ENCODE results near the gene PTPN9.
"Not testable (repeated sequence)": the region's sequence is repeated elsewhere in the genome, so short reads cannot be mapped to it uniquely, and the experiment has no call there.

The PTPN9 gene

GRCh38 chr15:75479670-75480069 lies 99.4 kb downstream of the PTPN9 start:
- Histone ChIP-seq H3K9ac (no peak overlapping the region), H4K20me1 (ENCODE audit: insufficient read depth) (no peaks in the 10 kb centered on the region), H3K4me3 (IDR thresholded peaks at IDR 0.05; ENCODE audit: insufficient read depth, low read depth, low read length) (no peak overlapping the region), H3K4me2 (no peak overlapping the region), H3K79me2 (ENCODE audit: insufficient read depth, low read depth) (no peaks in the 10 kb centered on the region), H3K36me3 (ENCODE audit: insufficient read depth) (no peaks in the 10 kb centered on the region), H3K4me1 (ENCODE audit: low read depth, poor library complexity, severe bottlenecking) (no peaks in the 10 kb centered on the region), H2AFZ (ENCODE audit: low read depth) (no peak overlapping the region), H3K27ac (no peak overlapping the region), H3K27me3 (ENCODE audit: insufficient read depth, low read depth) (no peaks in the 10 kb centered on the region)
- no peak for TF ChIP-seq CTCF (conservative IDR thresholded peaks at IDR 0.05; ENCODE audit: low read depth, low read length)

GRCh38 chr15:75477094-75477493 lies 102.0 kb downstream of the PTPN9 start:
- H4K20me1 ChIP-seq (ENCODE audit: insufficient read depth); H2AFZ ChIP-seq (ENCODE audit: low read depth); H3K4me1 ChIP-seq (ENCODE audit: low read depth, poor library complexity, severe bottlenecking); H3K4me2 ChIP-seq; H3K9ac ChIP-seq; H3K79me2 ChIP-seq (ENCODE audit: insufficient read depth, low read depth); H3K36me3 ChIP-seq (ENCODE audit: insufficient read depth); H3K4me3 ChIP-seq (IDR thresholded peaks at IDR 0.05; ENCODE audit: insufficient read depth, low read depth, low read length); H3K27ac ChIP-seq; H3K27me3 ChIP-seq (ENCODE audit: insufficient read depth, low read depth): not testable (repeated sequence)

- H3K4me2 ChIP-seq: no peak overlapping the region
- no peaks in the 10 kb centered on the region for H4K20me1 ChIP-seq (ENCODE audit: insufficient read depth)
- no peak for TF ChIP-seq CTCF (conservative IDR thresholded peaks at IDR 0.05; ENCODE audit: low read depth, low read length)
- H2AFZ ChIP-seq (ENCODE audit: low read depth): no peak overlapping the region
- no peak overlapping the region for H3K27ac ChIP-seq
- H3K36me3 ChIP-seq (ENCODE audit: insufficient read depth): no peaks in the 10 kb centered on the region
- H3K4me1 ChIP-seq (ENCODE audit: low read depth, poor library complexity, severe bottlenecking): peaks cover 6% of the 10 kb centered on the region
- no peaks in the 10 kb centered on the region for H3K79me2 ChIP-seq (ENCODE audit: insufficient read depth, low read depth)
- H3K4me3 ChIP-seq (IDR thresholded peaks at IDR 0.05; ENCODE audit: insufficient read depth, low read depth, low read length): no peak overlapping the region
- H3K9ac ChIP-seq: no peak overlapping the region
- no peaks in the 10 kb centered on the region for H3K27me3 ChIP-seq (ENCODE audit: insufficient read depth, low read depth)
Observed at GRCh38 chr15:75468913-75469598, 110.1 kb downstream of the PTPN9 start.

- no peak overlapping the region for H3K4me3 ChIP-seq (IDR thresholded peaks at IDR 0.05; ENCODE audit: insufficient read depth, low read depth, low read length)
- H3K79me2 ChIP-seq (ENCODE audit: insufficient read depth, low read depth): no peaks in the 10 kb centered on the region
- H3K4me1 ChIP-seq (ENCODE audit: low read depth, poor library complexity, severe bottlenecking): peaks cover 11% of the 10 kb centered on the region
- H3K27me3 ChIP-seq (ENCODE audit: insufficient read depth, low read depth): no peaks in the 10 kb centered on the region
- H3K27ac ChIP-seq: no peak overlapping the region
- no peak for TF ChIP-seq CTCF (conservative IDR thresholded peaks at IDR 0.05; ENCODE audit: low read depth, low read length)
- no peak overlapping the region for H2AFZ ChIP-seq (ENCODE audit: low read depth)
- H4K20me1 ChIP-seq (ENCODE audit: insufficient read depth): no peaks in the 10 kb centered on the region
- no peak overlapping the region for H3K9ac ChIP-seq
- no peaks in the 10 kb centered on the region for H3K36me3 ChIP-seq (ENCODE audit: insufficient read depth)
- H3K4me2 ChIP-seq: no peak overlapping the region
Observed at GRCh38 chr15:75460646-75461045, 118.5 kb downstream of the PTPN9 start.

- peaks cover 9% of the 10 kb centered on the region for H3K4me1 ChIP-seq (ENCODE audit: low read depth, poor library complexity, severe bottlenecking)
- no peak overlapping the region for H3K27ac ChIP-seq
- H3K4me3 ChIP-seq (IDR thresholded peaks at IDR 0.05; ENCODE audit: insufficient read depth, low read depth, low read length): no peak overlapping the region
- no peaks in the 10 kb centered on the region for H3K27me3 ChIP-seq (ENCODE audit: insufficient read depth, low read depth)
- no peak for TF ChIP-seq CTCF (conservative IDR thresholded peaks at IDR 0.05; ENCODE audit: low read depth, low read length)
- H3K79me2 ChIP-seq (ENCODE audit: insufficient read depth, low read depth): no peaks in the 10 kb centered on the region
- H2AFZ ChIP-seq (ENCODE audit: low read depth): no peak overlapping the region
- no peak overlapping the region for H3K9ac ChIP-seq
- no peaks in the 10 kb centered on the region for H3K36me3 ChIP-seq (ENCODE audit: insufficient read depth)
- H3K4me2 ChIP-seq: no peak overlapping the region
- H4K20me1 ChIP-seq (ENCODE audit: insufficient read depth): no peaks in the 10 kb centered on the region
Observed at GRCh38 chr15:75459581-75459980, 119.5 kb downstream of the PTPN9 start.
